ENCODE data around the gene CRYGD. TPM values are rescaled to one million over a fixed set of nuclear protein-coding genes. Genes with fewer than 3 reads are reported as not detected.

Gene CRYGD
- total and polyA plus RNA-seq, 10 donors, result not detected

GRCh38 chr2:208129744-208130711, 5.7 kb upstream of the CRYGD start, which contains the start of gene CRYGC:
TSS of gene CRYGC (minus strand) at chr2:208129828. CDS start at chr2:208129792, 36 bp downstream.
- intact Hi-C loops (cut with DNase I; ENCODE audit: low total_unique reads), result no loop called here
- Histone ChIP-seq H3K4me1 (peaks cover 0 to 6% (median 0%) of the 10 kb centered on the region in 6 donors), H3K4me3 (no peak within 1 kb of the TSS), H3K9me3 (peaks cover 0 to 4% (median 0%) of the 10 kb centered on the region in 8 donors), H3K27ac (no peak within 1 kb of the TSS), H3K36me3 (no peaks in the 10 kb centered on the region), H3K27me3 (replicated peaks in 1 of 7) (peaks cover 0 to 18% (median under 1%) of the 10 kb centered on the region in 7 donors)
- 78 to 86% (median 84%) methylated on average over 19 of the region's 19 CpGs for WGBS, 5 donors
- no peak for DNase-seq
- TF ChIP-seq POLR2AphosphoS5 (IDR thresholded peaks at IDR 0.05) (no peak), POLR2A (IDR thresholded peaks at IDR 0.05) (no peak), CTCF (IDR thresholded peaks at IDR 0.05 in 8 of 11, conservative IDR thresholded peaks at IDR 0.05 in 3 of 11) (no peak)

DNA sequence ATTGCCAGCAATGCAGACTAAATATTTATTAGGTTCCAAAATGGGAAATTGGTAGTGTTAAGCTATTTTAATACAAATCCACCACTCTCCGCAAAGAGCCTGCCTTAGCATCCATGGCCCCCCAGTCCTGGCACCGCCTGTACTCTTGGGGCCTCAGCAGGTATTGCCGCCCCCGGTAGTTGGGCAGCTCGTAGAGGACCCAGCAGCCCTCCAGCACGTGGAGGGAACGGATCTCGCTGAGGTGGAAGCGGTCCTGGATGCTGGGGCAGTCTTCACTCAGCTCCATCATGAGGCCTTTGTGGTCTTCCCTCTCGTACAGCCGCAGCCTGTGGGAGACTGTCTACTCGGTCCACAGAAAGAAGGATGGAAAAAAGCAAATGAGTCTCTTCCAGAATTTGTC, 3.8 kb upstream of the CRYGD start:
- 91 to 96% (median 92%) methylated on average over 8 to 12 of the region's 12 CpGs for WGBS, 5 donors
- Histone ChIP-seq H3K9me3 (peaks cover 0 to 4% (median 0%) of the 10 kb centered on the region in 8 donors), H3K4me3 (no peak overlapping the region), H3K36me3 (no peaks in the 10 kb centered on the region), H3K27ac (no peak overlapping the region), H3K4me1 (peaks cover 0 to 14% (median 8%) of the 10 kb centered on the region in 6 donors), H3K27me3 (replicated peaks in 1 of 7) (peaks cover 0 to 34% (median 15%) of the 10 kb centered on the region in 7 donors)
- no peak for DNase-seq
- intact Hi-C loops (cut with DNase I; ENCODE audit: low total_unique reads), result no loop called here
- TF ChIP-seq CTCF (IDR thresholded peaks at IDR 0.05 in 8 of 11, conservative IDR thresholded peaks at IDR 0.05 in 3 of 11) (no peak), POLR2A (IDR thresholded peaks at IDR 0.05) (no peak), POLR2AphosphoS5 (IDR thresholded peaks at IDR 0.05) (no peak)

DNA sequence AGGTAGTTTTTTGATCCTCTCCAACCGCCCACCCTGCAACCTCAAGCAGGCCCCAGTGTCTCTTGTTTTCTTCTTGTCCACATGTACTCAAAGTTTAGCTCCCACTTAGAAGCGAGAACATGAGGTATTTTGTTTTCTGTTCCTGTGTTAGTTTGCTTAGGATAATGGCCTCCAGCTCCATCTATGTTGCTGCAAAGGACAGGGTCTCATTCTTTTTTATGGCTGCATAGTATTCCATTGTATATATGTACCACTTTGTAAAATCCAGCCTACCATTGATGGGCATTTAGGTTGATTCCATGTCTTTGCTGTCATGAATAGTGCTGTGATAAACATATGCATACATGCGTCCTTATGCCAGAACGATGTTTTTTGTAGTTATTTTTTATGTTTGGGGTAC, 2.8 kb upstream of the CRYGD start:
- WGBS, 5 donors, result 91 to 95% (median 95%) methylated on average over 4 of the region's 4 CpGs
- no peak overlapping the region for H3K27ac ChIP-seq
- peaks cover 0 to 4% (median 0%) of the 10 kb centered on the region in 8 donors for H3K9me3 ChIP-seq
- no peaks in the 10 kb centered on the region for H3K36me3 ChIP-seq
- peaks cover 0 to 39% (median 15%) of the 10 kb centered on the region in 7 donors for H3K27me3 ChIP-seq (replicated peaks in 1 of 7)
- TF ChIP-seq POLR2AphosphoS5 (IDR thresholded peaks at IDR 0.05) (no peak), CTCF (IDR thresholded peaks at IDR 0.05 in 8 of 11, conservative IDR thresholded peaks at IDR 0.05 in 3 of 11) (no peak)
- DNase-seq, result no peak
- intact Hi-C loops (cut with DNase I; ENCODE audit: low total_unique reads), result no loop called here
- no peak overlapping the region for H3K4me3 ChIP-seq
- H3K4me1 ChIP-seq, result peaks cover 0 to 14% (median 8%) of the 10 kb centered on the region in 6 donors

DNA sequence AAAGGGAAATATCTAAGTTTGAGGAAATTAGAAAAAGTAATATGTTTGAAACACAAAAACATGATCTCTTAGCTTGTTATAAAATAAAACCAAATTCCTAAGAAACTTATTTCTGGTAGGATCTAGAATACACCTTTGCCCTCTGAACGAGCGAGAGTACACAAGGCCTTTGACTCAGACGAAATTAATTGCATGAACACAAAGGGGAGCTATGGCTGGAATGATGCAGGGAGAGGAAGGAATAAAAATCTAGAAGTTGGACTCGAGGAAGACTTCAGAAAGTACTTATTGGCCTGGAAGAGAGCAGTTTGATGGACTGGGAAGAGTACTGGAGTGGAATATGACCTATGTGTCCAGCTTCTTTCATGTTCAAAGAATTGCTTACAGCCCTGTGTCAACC, 927 bp upstream of the CRYGD start:
- no peak overlapping the region for H3K27ac ChIP-seq
- peaks cover 0 to 4% (median 0%) of the 10 kb centered on the region in 8 donors for H3K9me3 ChIP-seq
- intact Hi-C loops (cut with DNase I; ENCODE audit: low total_unique reads), result no loop called here
- TF ChIP-seq POLR2AphosphoS5 (IDR thresholded peaks at IDR 0.05) (no peak), CTCF (IDR thresholded peaks at IDR 0.05 in 8 of 11, conservative IDR thresholded peaks at IDR 0.05 in 3 of 11) (no peak), POLR2A (IDR thresholded peaks at IDR 0.05) (no peak)
- DNase-seq, result no peak
- peaks cover 0 to 39% (median 15%) of the 10 kb centered on the region in 7 donors for H3K27me3 ChIP-seq (replicated peaks in 1 of 7)
- H3K36me3 ChIP-seq, result no peaks in the 10 kb centered on the region
- 72 to 86% (median 82%) methylated on average over 4 of the region's 4 CpGs for WGBS, 5 donors
- peaks cover 0 to 14% (median 8%) of the 10 kb centered on the region in 6 donors for H3K4me1 ChIP-seq
- no peak overlapping the region for H3K4me3 ChIP-seq

Measured in spleen (tissue), 11 donors.